Gastrocnemius medialis (tissue), 4 donors: ENCODE measurements around the gene KCNQ1. TPM values are rescaled to one million over a fixed set of nuclear protein-coding genes. Genes with fewer than 3 reads are reported as not detected.

ENCODE experiments used
- ATAC-seq, 2 donors: fragments of 150-250 bp; one replicate each; pipeline ENCODE4 v1.9.1; 2016
- DNase-seq, 2 donors: peaks; one replicate each; pipeline ENCODE4 v3.0.0-alpha.2; 2019
- H3K27ac ChIP-seq, 4 donors: fragments of 200-600 bp; sonication (generic); 1 replicate in 1 of 4; 2 replicates in 3 of 4; pipeline ENCODE4 v1.5.1; 2016 to 2018; ENCODE audit warnings: mild to moderate bottlenecking in 2 of 4, moderate library complexity in 1 of 4
- H3K27me3 ChIP-seq, 3 donors: fragments of 200-600 bp; sonication (generic) in 2 of 3; 1 replicate in 1 of 3; 2 replicates in 2 of 3; pipeline versions ENCODE4 v1.5.1 to v1.6.0; 2016 to 2019; ENCODE audit warnings: mild to moderate bottlenecking in 1 of 3, moderate library complexity in 1 of 3
- H3K36me3 ChIP-seq, 2 donors: fragments of 200-600 bp; sonication (generic) in 1 of 2; one replicate each; pipeline ENCODE4 v1.5.1; 2017 to 2018
- H3K4me1 ChIP-seq, 2 donors: fragments of 200-600 bp; sonication (generic) in 1 of 2; one replicate each; pipeline ENCODE4 v1.5.1; 2016 to 2017; ENCODE audit warnings: mild to moderate bottlenecking in 2 of 2
- H3K4me3 ChIP-seq, 4 donors: fragments of 200-600 bp; sonication (generic) in 3 of 4; 1 replicate in 1 of 4; 2 replicates in 3 of 4; pipeline ENCODE4 v1.5.1; 2016 to 2019; ENCODE audit warnings: mild to moderate bottlenecking in 2 of 4
- H3K9me3 ChIP-seq, 3 donors: fragments of 200-600 bp; sonication (generic) in 2 of 3; 1 replicate in 1 of 3; 2 replicates in 2 of 3; pipeline ENCODE4 v1.5.1; 2016 to 2019
- CTCF ChIP-seq, 5 experiments: fragments of 450-650 bp in 3 of 5; fragments of 200-600 bp in 2 of 5; sonication (generic) in 2 of 5; IDR thresholded peaks in 4 of 5; conservative IDR thresholded peaks in 1 of 5; 1 replicate in 4 of 5; 2 replicates in 1 of 5; pipeline ENCODE4 v1.5.1; 2016 to 2019; ENCODE audit warnings: antibody characterized with exemption in 5 of 5, mild to moderate bottlenecking in 3 of 5, moderate library complexity in 3 of 5
- POLR2A ChIP-seq, 2 donors: fragments of 450-650 bp; IDR thresholded peaks; one replicate each; pipeline ENCODE4 v1.6.1; 2017; ENCODE audit warnings: antibody characterized with exemption in 2 of 2, mild to moderate bottlenecking in 2 of 2, moderate library complexity in 2 of 2
- in situ Hi-C, 4 donors: fragments of 200-750 bp; cut with MboI; loops; one replicate each; pipeline versions ENCODE4 v1.15.0 to v1.8.0; 2017; ENCODE audit warnings: low sequenced_read_pairs in 4 of 4
- intact Hi-C: fragments of 100-400 bp; cut with DNase I; formaldehyde crosslinking; loops from one replicate; pipeline ENCODE4 v1.15.1; 2023; ENCODE audit warnings: low total_unique reads
- total RNA-seq, 4 donors: library from RNA; depleted of rRNA; stranded (reverse); fragments of >200 nt; gene quantifications; one replicate each; pipeline versions ENCODE4 v1.1.0 to v1.2.3, GENCODE V29; 2016

KCNQ1 gene
- total RNA-seq, 4 donors from 2014 or later = 0.15 to 1.00 (median 0.67) TPM

GRCh38 chr11:2524446-2525165 lies 79.8 kb downstream of the KCNQ1 start:
- no peak for ATAC-seq
- Histone ChIP-seq H3K36me3 (no peaks in the 10 kb centered on the region), H3K27me3 (no peaks in the 10 kb centered on the region), H3K4me1 (no peaks in the 10 kb centered on the region), H3K9me3 (no peaks in the 10 kb centered on the region), H3K27ac (no peak overlapping the region), H3K4me3 (no peak overlapping the region)
- in situ Hi-C loops = no loop called here
- TF ChIP-seq CTCF (IDR thresholded peaks at IDR 0.05 in 4 of 5, conservative IDR thresholded peaks at IDR 0.05 in 1 of 5) = no peak
- TF ChIP-seq POLR2A (IDR thresholded peaks at IDR 0.05) = no peak
- DNase-seq = peak; percentile 0 to 4
- intact Hi-C loops = no loop called here

- in situ Hi-C loops (no loop called here), intact Hi-C loops (no loop called here)
- no peaks in the 10 kb centered on the region for H3K27me3 ChIP-seq
- ATAC-seq (no peak), DNase-seq (peak; percentile 0 to 2)
- no peak overlapping the region for H3K27ac ChIP-seq
- no peak overlapping the region for H3K4me3 ChIP-seq
- H3K4me1 ChIP-seq = no peaks in the 10 kb centered on the region
- no peaks in the 10 kb centered on the region for H3K9me3 ChIP-seq
- no peaks in the 10 kb centered on the region for H3K36me3 ChIP-seq
- TF ChIP-seq CTCF (IDR thresholded peaks at IDR 0.05 in 4 of 5, conservative IDR thresholded peaks at IDR 0.05 in 1 of 5) = no peak
- TF ChIP-seq POLR2A (IDR thresholded peaks at IDR 0.05) = no peak
These were observed 80.5 kb downstream of the KCNQ1 start for GRCh38 chr11:2525166-2525861.

GRCh38 chr11:2525941-2526807 lies 81.4 kb downstream of the KCNQ1 start:
- no peaks in the 10 kb centered on the region for H3K4me1 ChIP-seq
- no peaks in the 10 kb centered on the region for H3K27me3 ChIP-seq
- TF ChIP-seq CTCF (IDR thresholded peaks at IDR 0.05 in 4 of 5, conservative IDR thresholded peaks at IDR 0.05 in 1 of 5) (no peak), POLR2A (IDR thresholded peaks at IDR 0.05) (no peak)
- peak in 1 of 2 donors; percentile 8 for DNase-seq
- in situ Hi-C loops = no loop called here
- no peak overlapping the region for H3K27ac ChIP-seq
- ATAC-seq = no peak
- intact Hi-C loops = no loop called here
- H3K9me3 ChIP-seq = no peaks in the 10 kb centered on the region
- no peaks in the 10 kb centered on the region for H3K36me3 ChIP-seq
- no peak overlapping the region for H3K4me3 ChIP-seq

- H3K4me1 ChIP-seq = no peaks in the 10 kb centered on the region
- no peaks in the 10 kb centered on the region for H3K27me3 ChIP-seq
- no peak for ATAC-seq
- in situ Hi-C loops (no loop called here), intact Hi-C loops (no loop called here)
- no peak for TF ChIP-seq POLR2A (IDR thresholded peaks at IDR 0.05)
- TF ChIP-seq CTCF (IDR thresholded peaks at IDR 0.05 in 4 of 5, conservative IDR thresholded peaks at IDR 0.05 in 1 of 5) = no peak
- H3K36me3 ChIP-seq = no peaks in the 10 kb centered on the region
- H3K27ac ChIP-seq = no peak overlapping the region
- H3K4me3 ChIP-seq = no peak overlapping the region
- DNase-seq = peak in 1 of 2 donors; percentile 33
- no peaks in the 10 kb centered on the region for H3K9me3 ChIP-seq
These were observed 82.1 kb downstream of the KCNQ1 start for GRCh38 chr11:2526808-2527381.
